ENCODE data around the gene SNX10. TPM values are rescaled to one million over a fixed set of nuclear protein-coding genes. Genes with fewer than 3 reads are reported as not detected.

The SNX10 gene
- total RNA-seq, 1 experiment from 2014 or later: 8.8 TPM

DNA sequence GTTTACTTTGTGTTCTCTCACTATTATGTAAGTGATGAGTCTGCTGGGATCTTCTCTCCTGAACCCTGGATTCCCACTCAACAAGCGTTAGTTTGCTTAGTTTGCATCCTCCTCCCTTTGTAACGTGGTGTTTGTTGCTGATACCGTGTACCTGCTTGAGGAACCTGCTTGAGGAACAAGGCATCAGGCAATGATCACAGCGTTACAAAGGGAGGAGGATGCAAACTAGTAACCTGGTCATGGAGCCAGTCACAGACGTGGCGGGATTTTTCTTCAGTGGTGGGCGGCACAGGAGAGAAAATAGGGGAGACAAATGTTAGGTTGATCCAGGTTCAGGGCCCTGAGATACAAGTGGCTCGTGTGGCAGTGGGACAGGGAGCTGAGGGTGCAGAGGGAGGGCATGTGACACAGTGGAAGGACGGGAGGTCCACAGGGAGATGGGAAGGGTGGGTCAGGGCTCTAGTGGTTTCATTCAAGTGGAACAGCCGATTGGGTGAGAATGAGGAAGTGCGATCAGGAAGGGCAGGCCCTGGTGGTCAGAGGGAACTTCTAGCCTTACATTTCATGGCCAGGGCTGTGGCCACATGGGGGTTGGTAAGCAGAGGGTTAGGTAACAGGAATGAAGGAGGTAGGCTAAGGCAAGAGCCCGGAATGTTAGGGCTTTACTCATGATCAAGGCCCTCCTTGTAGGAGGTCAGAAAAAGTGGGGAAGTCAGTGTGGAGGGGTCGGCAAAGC is 38.0 kb downstream of the SNX10 start:
- no peak for DNase-seq
- Mint-ChIP-seq H3K27me3 (ENCODE audit: insufficient read depth, unreplicated experiment) (no peaks in the 10 kb centered on the region), H3K36me3 (ENCODE audit: insufficient read depth, unreplicated experiment) (no peaks in the 10 kb centered on the region), H3K4me1 (ENCODE audit: low read depth, unreplicated experiment) (no peaks in the 10 kb centered on the region), H3K27ac (ENCODE audit: unreplicated experiment) (no peak overlapping the region), H3K4me3 (ENCODE audit: unreplicated experiment) (no peak overlapping the region), H3K9me3 (ENCODE audit: unreplicated experiment) (no peaks in the 10 kb centered on the region)
- H3K36me3 ChIP-seq (ENCODE audit: control insufficient read depth, insufficient read depth, low read length): no peaks in the 10 kb centered on the region
- no peaks in the 10 kb centered on the region for H3K4me1 ChIP-seq
- ChIA-PET CTCF (no interaction called here), POLR2A (no interaction called here)
- no peaks in the 10 kb centered on the region for H3K27me3 ChIP-seq (replicated peaks; ENCODE audit: control insufficient read depth, insufficient read depth, low read length)
- intact Hi-C loops (cut with micrococcal nuclease; ENCODE audit: unreplicated experiment): no loop called here
- TF ChIP-seq, protein P1, sequence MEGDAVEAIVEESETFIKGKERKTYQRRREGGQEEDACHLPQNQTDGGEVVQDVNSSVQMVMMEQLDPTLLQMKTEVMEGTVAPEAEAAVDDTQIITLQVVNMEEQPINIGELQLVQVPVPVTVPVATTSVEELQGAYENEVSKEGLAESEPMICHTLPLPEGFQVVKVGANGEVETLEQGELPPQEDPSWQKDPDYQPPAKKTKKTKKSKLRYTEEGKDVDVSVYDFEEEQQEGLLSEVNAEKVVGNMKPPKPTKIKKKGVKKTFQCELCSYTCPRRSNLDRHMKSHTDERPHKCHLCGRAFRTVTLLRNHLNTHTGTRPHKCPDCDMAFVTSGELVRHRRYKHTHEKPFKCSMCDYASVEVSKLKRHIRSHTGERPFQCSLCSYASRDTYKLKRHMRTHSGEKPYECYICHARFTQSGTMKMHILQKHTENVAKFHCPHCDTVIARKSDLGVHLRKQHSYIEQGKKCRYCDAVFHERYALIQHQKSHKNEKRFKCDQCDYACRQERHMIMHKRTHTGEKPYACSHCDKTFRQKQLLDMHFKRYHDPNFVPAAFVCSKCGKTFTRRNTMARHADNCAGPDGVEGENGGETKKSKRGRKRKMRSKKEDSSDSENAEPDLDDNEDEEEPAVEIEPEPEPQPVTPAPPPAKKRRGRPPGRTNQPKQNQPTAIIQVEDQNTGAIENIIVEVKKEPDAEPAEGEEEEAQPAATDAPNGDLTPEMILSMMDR (IDR thresholded peaks at IDR 0.05; ENCODE audit: insufficient read depth in 1 of 2, low read depth in 1 of 2, low read length in 1 of 2, severe bottlenecking in 1 of 2, unreplicated experiment in 1 of 2): no peak
- H3K9me3 ChIP-seq: no peaks in the 10 kb centered on the region
- BruUV-seq (replicated peaks): no TSS peak
- H3K4me3 ChIP-seq (ENCODE audit: low read depth, low read length): no peak overlapping the region

DNA sequence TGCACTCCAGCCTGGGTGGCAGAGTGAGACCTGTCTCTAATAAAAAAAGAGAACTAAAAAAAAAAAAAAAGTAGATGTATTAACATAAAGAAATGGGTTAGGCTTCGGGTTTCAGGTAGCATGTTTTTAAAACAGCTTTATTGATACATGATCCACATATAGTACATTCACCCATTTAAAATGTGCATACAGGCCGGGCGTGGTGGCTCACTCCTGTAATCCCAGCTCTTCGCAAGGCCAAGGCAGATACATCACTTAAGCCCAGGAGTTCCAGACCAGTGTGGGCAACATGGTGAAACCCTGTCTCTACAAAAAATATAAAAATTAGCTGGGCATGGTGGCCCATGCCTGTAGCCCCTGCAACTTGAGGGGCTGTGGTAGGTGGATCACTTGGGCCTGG is 39.5 kb downstream of the SNX10 start:
- Mint-ChIP-seq H3K9me3 (ENCODE audit: unreplicated experiment) (no peaks in the 10 kb centered on the region), H3K36me3 (ENCODE audit: insufficient read depth, unreplicated experiment) (no peaks in the 10 kb centered on the region), H3K4me3 (ENCODE audit: unreplicated experiment) (no peak overlapping the region), H3K4me1 (ENCODE audit: low read depth, unreplicated experiment) (no peaks in the 10 kb centered on the region), H3K27me3 (ENCODE audit: insufficient read depth, unreplicated experiment) (no peaks in the 10 kb centered on the region), H3K27ac (ENCODE audit: unreplicated experiment) (no peak overlapping the region)
- DNase-seq: no peak
- no peak overlapping the region for H3K4me3 ChIP-seq (ENCODE audit: low read depth, low read length)
- H3K4me1 ChIP-seq: no peaks in the 10 kb centered on the region
- CTCF ChIA-PET: no interaction called here
- no TSS peak for BruUV-seq (replicated peaks)
- POLR2A ChIA-PET: no interaction called here
- TF ChIP-seq, protein P1 (IDR thresholded peaks at IDR 0.05; ENCODE audit: insufficient read depth in 1 of 2, low read depth in 1 of 2, low read length in 1 of 2, severe bottlenecking in 1 of 2, unreplicated experiment in 1 of 2): no peak
- H3K36me3 ChIP-seq (ENCODE audit: control insufficient read depth, insufficient read depth, low read length): no peaks in the 10 kb centered on the region
- H3K27me3 ChIP-seq (replicated peaks; ENCODE audit: control insufficient read depth, insufficient read depth, low read length): no peaks in the 10 kb centered on the region
- H3K9me3 ChIP-seq: no peaks in the 10 kb centered on the region
- intact Hi-C loops (cut with micrococcal nuclease; ENCODE audit: unreplicated experiment): no loop called here

DNA sequence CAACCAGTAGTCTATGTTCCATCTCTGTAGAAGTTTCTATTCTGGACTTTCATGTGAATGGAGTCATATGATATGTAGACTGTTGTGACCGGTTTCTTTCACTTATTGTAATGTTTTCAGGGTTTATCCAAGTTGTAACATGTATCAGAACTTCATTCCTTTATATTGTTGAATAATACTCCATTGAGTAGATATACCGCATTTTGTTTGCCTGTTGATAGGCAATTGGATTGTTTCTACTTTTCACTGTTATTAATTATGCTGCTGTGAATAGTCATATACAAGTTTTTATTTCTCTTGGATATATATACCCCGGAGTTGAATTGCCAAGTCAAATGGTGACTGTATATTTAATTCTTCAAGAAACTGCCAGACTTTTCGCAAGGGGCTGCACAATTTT is 40.1 kb downstream of the SNX10 start:
- no peaks in the 10 kb centered on the region for H3K9me3 Mint-ChIP-seq (ENCODE audit: unreplicated experiment)
- H3K4me3 Mint-ChIP-seq (ENCODE audit: unreplicated experiment): no peak overlapping the region
- CTCF ChIA-PET: no interaction called here

More for the DNA sequence above, 40.1 kb downstream of the SNX10 start:
- Mint-ChIP-seq H3K27me3 (ENCODE audit: insufficient read depth, unreplicated experiment) (no peaks in the 10 kb centered on the region), H3K36me3 (ENCODE audit: insufficient read depth, unreplicated experiment) (no peaks in the 10 kb centered on the region), H3K27ac (ENCODE audit: unreplicated experiment) (no peak overlapping the region), H3K4me1 (ENCODE audit: low read depth, unreplicated experiment) (no peaks in the 10 kb centered on the region)
- POLR2A ChIA-PET: no interaction called here
- BruUV-seq (replicated peaks): no TSS peak
- TF ChIP-seq, protein P1 (IDR thresholded peaks at IDR 0.05; ENCODE audit: insufficient read depth in 1 of 2, low read depth in 1 of 2, low read length in 1 of 2, severe bottlenecking in 1 of 2, unreplicated experiment in 1 of 2): no peak
- intact Hi-C loops (cut with micrococcal nuclease; ENCODE audit: unreplicated experiment): no loop called here
- no peaks in the 10 kb centered on the region for H3K36me3 ChIP-seq (ENCODE audit: control insufficient read depth, insufficient read depth, low read length)
- H3K27me3 ChIP-seq (replicated peaks; ENCODE audit: control insufficient read depth, insufficient read depth, low read length): no peaks in the 10 kb centered on the region
- no peak overlapping the region for H3K4me3 ChIP-seq (ENCODE audit: low read depth, low read length)
- H3K4me1 ChIP-seq: no peaks in the 10 kb centered on the region
- no peak for DNase-seq
- H3K9me3 ChIP-seq: no peaks in the 10 kb centered on the region

Data from Caco-2 (cell line).